Fibroblast of pulmonary artery (primary cell): Measurements from ENCODE around the gene HEBP1.
A peak's percentile ranks its signal among the peaks of the same experiment; 100 is the strongest.

ENCODE experiments used
- DNase-seq: peaks from one replicate; pipeline ENCODE4 v3.0.0-alpha.2; 2010; ENCODE audit warnings: low read depth
- H3K4me3 ChIP-seq: replicated peaks from 2 replicates; pipeline ENCODE4 v1.5.1; 2011; ENCODE audit warnings: low read depth, mild to moderate bottlenecking, control low read depth, low read length, moderate library complexity
- CTCF ChIP-seq: IDR thresholded peaks from 2 replicates; pipeline ENCODE4 v1.5.1; 2011; ENCODE audit warnings: mild to moderate bottlenecking, control low read depth, low read length, inconsistent platforms; ENCODE audit errors: missing control alignments

Gene HEBP1

GRCh38 chr12:13023811-13024530 is 23.9 kb upstream of the HEBP1 start:
- peak; percentile 86 for DNase-seq
- peak; percentile 78 for TF ChIP-seq CTCF
- no peak overlapping the region for H3K4me3 ChIP-seq

GRCh38 chr12:13022851-13023271 is 22.8 kb upstream of the HEBP1 start:
- no peak for TF ChIP-seq CTCF
- DNase-seq: peak; percentile 61
- H3K4me3 ChIP-seq: no peak overlapping the region

- no peak for TF ChIP-seq CTCF
- no peak for DNase-seq
- H3K4me3 ChIP-seq: no peak overlapping the region
These were observed 11.0 kb upstream of the HEBP1 start for GRCh38 chr12:13011098-13011497.

GRCh38 chr12:13008741-13009380 is 8.8 kb upstream of the HEBP1 start:
- no peak for DNase-seq

GRCh38 chr12:13007496-13008233 is 7.6 kb upstream of the HEBP1 start:
- H3K4me3 ChIP-seq: no peak overlapping the region
- no peak for DNase-seq
- no peak for TF ChIP-seq CTCF

More at GRCh38 chr12:13008741-13009380, 8.8 kb upstream of the HEBP1 start:
- no peak overlapping the region for H3K4me3 ChIP-seq
- no peak for TF ChIP-seq CTCF

- no peak for DNase-seq
- TF ChIP-seq CTCF: no peak
- no peak overlapping the region for H3K4me3 ChIP-seq
These were observed 5.6 kb upstream of the HEBP1 start for GRCh38 chr12:13005649-13006048.
